ENCODE results near the gene TMEM203. TPM values are rescaled to one million over a fixed set of nuclear protein-coding genes. Genes with fewer than 3 reads are reported as not detected.
A peak's percentile ranks its signal among the peaks of the same experiment; 100 is the strongest.

TMEM203 gene
- total RNA-seq, 1 donor from 2014 or later: 40.3 TPM

DNA sequence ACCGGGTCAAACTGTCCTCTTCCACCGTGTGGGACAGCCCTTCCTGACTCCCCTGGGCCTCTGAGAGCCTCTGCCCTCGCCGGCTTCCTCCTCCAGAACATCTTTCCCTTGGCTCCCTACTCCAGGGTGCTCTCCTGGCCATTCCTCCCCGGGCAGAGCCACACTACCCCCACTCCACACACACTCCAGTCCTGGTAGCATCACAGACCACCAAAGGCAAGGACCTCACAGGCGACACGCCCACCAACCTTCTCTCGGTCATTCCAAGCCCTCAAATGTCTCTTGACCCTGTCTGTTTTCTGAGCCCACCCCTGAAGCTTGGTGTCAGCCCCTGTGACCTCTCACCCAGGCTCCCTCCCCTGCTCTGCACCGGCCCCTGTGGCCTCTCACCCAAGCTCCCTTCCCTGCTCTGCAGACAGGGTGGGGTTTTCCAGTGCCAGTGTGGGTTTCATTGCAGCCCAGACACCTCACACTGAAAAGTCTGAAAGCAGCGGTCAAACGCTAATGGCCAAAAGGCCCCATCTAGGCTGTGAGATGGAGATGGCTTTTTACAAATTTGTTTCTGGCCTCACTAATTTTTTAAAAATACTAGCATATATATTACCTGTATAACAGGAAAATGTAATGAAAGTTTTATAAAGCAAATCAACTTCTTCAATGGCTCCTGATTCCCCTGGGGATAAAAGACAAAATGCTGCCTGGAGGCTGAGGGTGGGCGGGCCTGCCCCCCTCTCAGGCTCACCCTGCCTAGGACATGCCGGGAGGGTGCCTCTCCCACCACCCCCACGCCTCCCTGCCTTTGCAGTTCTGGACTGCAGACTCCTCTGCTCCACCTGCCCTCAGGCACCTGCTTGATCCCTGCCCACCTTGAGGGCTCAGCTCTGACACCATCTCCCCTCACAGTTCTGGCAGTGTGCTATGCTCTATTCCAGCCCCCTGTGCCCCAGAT, 46.1 kb downstream of the TMEM203 start:
- Histone ChIP-seq H3K4me3 (ENCODE audit: low read depth, low read length) (no peak overlapping the region), H3K27me3 (ENCODE audit: control insufficient read depth, insufficient read depth, low read length) (peaks cover 88% of the 10 kb centered on the region), H3K36me3 (ENCODE audit: control insufficient read depth, insufficient read depth, low read length) (no peaks in the 10 kb centered on the region)
- TF ChIP-seq, protein P1, sequence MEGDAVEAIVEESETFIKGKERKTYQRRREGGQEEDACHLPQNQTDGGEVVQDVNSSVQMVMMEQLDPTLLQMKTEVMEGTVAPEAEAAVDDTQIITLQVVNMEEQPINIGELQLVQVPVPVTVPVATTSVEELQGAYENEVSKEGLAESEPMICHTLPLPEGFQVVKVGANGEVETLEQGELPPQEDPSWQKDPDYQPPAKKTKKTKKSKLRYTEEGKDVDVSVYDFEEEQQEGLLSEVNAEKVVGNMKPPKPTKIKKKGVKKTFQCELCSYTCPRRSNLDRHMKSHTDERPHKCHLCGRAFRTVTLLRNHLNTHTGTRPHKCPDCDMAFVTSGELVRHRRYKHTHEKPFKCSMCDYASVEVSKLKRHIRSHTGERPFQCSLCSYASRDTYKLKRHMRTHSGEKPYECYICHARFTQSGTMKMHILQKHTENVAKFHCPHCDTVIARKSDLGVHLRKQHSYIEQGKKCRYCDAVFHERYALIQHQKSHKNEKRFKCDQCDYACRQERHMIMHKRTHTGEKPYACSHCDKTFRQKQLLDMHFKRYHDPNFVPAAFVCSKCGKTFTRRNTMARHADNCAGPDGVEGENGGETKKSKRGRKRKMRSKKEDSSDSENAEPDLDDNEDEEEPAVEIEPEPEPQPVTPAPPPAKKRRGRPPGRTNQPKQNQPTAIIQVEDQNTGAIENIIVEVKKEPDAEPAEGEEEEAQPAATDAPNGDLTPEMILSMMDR (IDR thresholded peaks at IDR 0.05; ENCODE audit: insufficient read depth, low read length, poor library complexity, severe bottlenecking): no peak
- DNase-seq (ENCODE audit: low read depth): no peak

DNA sequence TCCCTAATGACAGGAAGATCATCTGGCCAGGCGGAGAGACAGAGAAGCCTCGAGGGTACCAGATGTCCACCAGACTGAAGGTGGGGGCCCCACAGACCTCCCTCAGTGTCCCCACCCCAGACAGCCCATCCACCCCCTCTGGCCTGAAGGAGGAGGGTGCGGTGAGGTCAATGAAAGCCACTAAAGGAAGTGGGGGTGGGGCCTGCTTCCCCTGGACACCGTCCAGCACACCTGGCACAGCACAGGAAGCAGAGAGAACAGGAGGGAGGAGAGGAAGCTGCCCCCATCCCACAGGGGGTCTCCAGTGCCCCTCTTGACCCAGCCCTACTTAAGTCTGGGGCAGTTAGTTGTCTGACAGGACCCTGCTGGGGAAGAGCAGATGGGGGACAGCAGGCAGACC, 46.8 kb downstream of the TMEM203 start:
- peaks cover 80% of the 10 kb centered on the region for H3K27me3 ChIP-seq (ENCODE audit: control insufficient read depth, insufficient read depth, low read length)
- TF ChIP-seq, protein P1 (IDR thresholded peaks at IDR 0.05; ENCODE audit: insufficient read depth, low read length, poor library complexity, severe bottlenecking): no peak
- no peak overlapping the region for H3K4me3 ChIP-seq (ENCODE audit: low read depth, low read length)
- no peak for DNase-seq (ENCODE audit: low read depth)
- H3K36me3 ChIP-seq (ENCODE audit: control insufficient read depth, insufficient read depth, low read length): no peaks in the 10 kb centered on the region

DNA sequence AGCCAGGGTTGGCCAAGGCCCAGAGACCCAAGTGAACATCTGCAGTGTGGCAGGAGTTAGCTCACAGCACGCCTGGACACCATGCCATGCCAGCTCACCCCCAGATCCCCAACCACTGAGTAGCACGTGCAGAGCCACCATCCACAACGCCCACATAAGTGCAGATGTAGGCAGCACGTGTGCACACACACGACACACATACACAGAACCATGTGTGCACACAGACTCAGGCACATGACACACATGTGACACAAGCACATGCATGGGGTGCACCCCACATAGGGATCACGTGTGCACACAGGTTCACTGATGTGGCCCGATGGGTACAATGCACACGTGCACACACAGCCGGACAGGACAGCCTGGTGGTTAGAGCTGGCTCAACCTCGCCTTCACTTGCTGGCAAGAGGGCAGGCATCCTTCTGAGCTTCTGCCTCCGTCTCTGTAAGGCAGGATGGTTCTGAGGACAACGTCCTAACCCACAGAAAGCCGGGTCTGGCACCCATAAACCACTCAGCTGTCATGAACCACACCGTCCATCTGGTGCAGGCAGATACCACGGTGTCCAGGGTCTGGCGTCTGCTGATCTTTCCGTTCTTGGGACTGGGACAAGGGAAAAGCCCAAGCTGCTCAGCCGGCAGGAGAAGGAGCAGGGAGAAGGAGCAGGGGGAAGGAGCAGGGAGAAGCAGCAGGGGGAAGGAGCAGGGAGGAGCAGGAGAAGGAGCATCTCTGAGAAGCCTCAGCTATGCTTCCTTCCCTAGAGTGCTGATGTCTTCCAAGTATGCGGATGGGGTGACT, 47.6 kb downstream of the TMEM203 start:
- Histone ChIP-seq H3K36me3 (ENCODE audit: control insufficient read depth, insufficient read depth, low read length) (no peaks in the 10 kb centered on the region), H3K27me3 (ENCODE audit: control insufficient read depth, insufficient read depth, low read length) (peaks cover 72% of the 10 kb centered on the region), H3K4me3 (ENCODE audit: low read depth, low read length) (no peak overlapping the region)
- TF ChIP-seq, protein P1 (IDR thresholded peaks at IDR 0.05; ENCODE audit: insufficient read depth, low read length, poor library complexity, severe bottlenecking): no peak
- DNase-seq (ENCODE audit: low read depth): no peak

DNA sequence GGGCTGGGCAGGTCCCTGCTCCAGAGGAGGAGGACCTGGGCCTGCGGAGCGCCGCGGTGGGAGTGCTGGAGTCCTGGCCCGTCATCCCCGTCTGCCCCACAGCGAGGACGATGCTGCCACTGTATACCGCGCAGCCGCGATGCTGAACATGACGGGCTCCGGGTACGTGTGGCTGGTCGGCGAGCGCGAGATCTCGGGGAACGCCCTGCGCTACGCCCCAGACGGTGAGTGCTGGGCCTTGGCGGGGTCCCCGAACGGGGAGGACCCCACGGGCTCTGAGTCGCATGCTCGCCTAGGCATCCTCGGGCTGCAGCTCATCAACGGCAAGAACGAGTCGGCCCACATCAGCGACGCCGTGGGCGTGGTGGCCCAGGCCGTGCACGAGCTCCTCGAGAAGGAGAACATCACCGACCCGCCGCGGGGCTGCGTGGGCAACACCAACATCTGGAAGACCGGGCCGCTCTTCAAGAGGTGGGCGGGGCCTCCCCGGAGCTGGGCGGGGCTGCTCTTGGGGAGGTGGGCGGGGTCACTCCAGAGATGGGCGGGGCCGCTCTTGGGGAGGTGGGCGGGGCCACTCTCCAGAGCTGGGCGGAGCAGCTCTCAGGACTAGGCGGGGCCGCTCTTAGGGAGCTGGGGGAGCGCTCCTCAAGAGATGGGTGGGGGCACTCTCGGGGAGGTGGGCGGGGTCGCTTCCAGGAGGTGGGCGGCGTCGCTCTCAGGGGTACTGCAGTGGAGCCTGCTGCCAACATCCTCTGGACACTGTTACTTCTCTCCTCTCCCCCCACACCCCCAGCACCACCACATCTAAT, 48.7 kb downstream of the TMEM203 start:
- TF ChIP-seq, protein P1 (IDR thresholded peaks at IDR 0.05; ENCODE audit: insufficient read depth, low read length, poor library complexity, severe bottlenecking): no peak
- no peaks in the 10 kb centered on the region for H3K36me3 ChIP-seq (ENCODE audit: control insufficient read depth, insufficient read depth, low read length)
- H3K27me3 ChIP-seq (ENCODE audit: control insufficient read depth, insufficient read depth, low read length): peaks cover 62% of the 10 kb centered on the region
- no peak for DNase-seq (ENCODE audit: low read depth)
- H3K4me3 ChIP-seq (ENCODE audit: low read depth, low read length): peak overlapping the region; percentile 13

Other genes with a start within 250 kb of the TMEM203 start
- gene PTGDS, start 228.1 kb downstream of the TMEM203 start, total RNA-seq: 2.0 and 3.8 TPM in 2 replicates
- not detected in 2 replicates for gene LCNL1, start 222.7 kb downstream of the TMEM203 start, total RNA-seq
- 42.2 and 46.8 TPM in 2 replicates for gene PAXX, start 213.2 kb downstream of the TMEM203 start, total RNA-seq
- gene CLIC3, start 209.1 kb downstream of the TMEM203 start, total RNA-seq: 0.75 TPM in 1 of 2 replicates, not detected in the other
- 5.3 and 15.4 TPM in 2 replicates for gene ABCA2, start 177.4 kb downstream of the TMEM203 start, total RNA-seq
- gene FUT7, start 173.6 kb downstream of the TMEM203 start, total RNA-seq: not detected in 2 replicates
- gene NPDC1, start 159.5 kb downstream of the TMEM203 start, total RNA-seq: 58.3 and 76.1 TPM in 2 replicates
- 0.21 TPM in 1 of 2 replicates, not detected in the other for gene ENTPD2, start 151.6 kb downstream of the TMEM203 start, total RNA-seq
- 5.3 and 5.8 TPM in 2 replicates for gene SAPCD2, start 135.1 kb downstream of the TMEM203 start, total RNA-seq
- 9.7 and 11.7 TPM in 2 replicates for gene UAP1L1, start 128.1 kb downstream of the TMEM203 start, total RNA-seq
- gene MAN1B1, start 118.7 kb downstream of the TMEM203 start, total RNA-seq: 76.8 and 80.3 TPM in 2 replicates
- gene DPP7, start 90.9 kb downstream of the TMEM203 start, total RNA-seq: 116 and 137 TPM in 2 replicates
- 0.04 TPM in 1 of 2 replicates, not detected in the other for gene GRIN1, start 66.5 kb downstream of the TMEM203 start, total RNA-seq
- not detected in 2 replicates for gene LRRC26, start 35.6 kb downstream of the TMEM203 start, total RNA-seq
- not detected in 2 replicates for gene TMEM210, start 33.6 kb downstream of the TMEM203 start, total RNA-seq
- 18.8 and 26.1 TPM in 2 replicates for gene ANAPC2, start 17.1 kb downstream of the TMEM203 start, total RNA-seq
- 91.4 and 95.1 TPM in 2 replicates for gene SSNA1, start 17.0 kb downstream of the TMEM203 start, total RNA-seq
- gene TPRN, start 4.9 kb downstream of the TMEM203 start, total RNA-seq: 15.2 and 20.1 TPM in 2 replicates
- 19.1 and 28.6 TPM in 2 replicates for gene NDOR1, start 52 bp upstream of the TMEM203 start, total RNA-seq
- 3.1 and 4.2 TPM in 2 replicates for gene RNF208, start 16.6 kb upstream of the TMEM203 start, total RNA-seq
- 2.1 and 3.8 TPM in 2 replicates for gene CYSRT1, start 19.5 kb upstream of the TMEM203 start, total RNA-seq
- gene RNF224, start 21.9 kb upstream of the TMEM203 start, total RNA-seq: not detected in 2 replicates
- gene SLC34A3, start 25.3 kb upstream of the TMEM203 start, total RNA-seq: 0.25 TPM in 1 of 2 replicates, not detected in the other
- gene TUBB4B, start 35.6 kb upstream of the TMEM203 start, total RNA-seq: 262 and 275 TPM in 2 replicates
- not detected in 2 replicates for gene STPG3, start 45.6 kb upstream of the TMEM203 start, total RNA-seq
- gene NELFB, start 49.7 kb upstream of the TMEM203 start, total RNA-seq: 47.3 and 67.0 TPM in 2 replicates
- 33.5 and 50.3 TPM in 2 replicates for gene TOR4A, start 72.1 kb upstream of the TMEM203 start, total RNA-seq
- 8.4 and 11.4 TPM in 2 replicates for gene NRARP, start 96.6 kb upstream of the TMEM203 start, total RNA-seq
- gene EXD3, start 217.5 kb upstream of the TMEM203 start, total RNA-seq: 8.6 and 13.3 TPM in 2 replicates
- 0.84 and 1.8 TPM in 2 replicates for gene NOXA1, start 217.7 kb upstream of the TMEM203 start, total RNA-seq
- not detected in 2 replicates for gene ENTPD8, start 235.7 kb upstream of the TMEM203 start, total RNA-seq